ENCODE measurements around the gene PI4K2B.
"Not testable (repeated sequence)": the region's sequence is repeated elsewhere in the genome, so short reads cannot be mapped to it uniquely, and the experiment has no call there.

Gene PI4K2B

DNA sequence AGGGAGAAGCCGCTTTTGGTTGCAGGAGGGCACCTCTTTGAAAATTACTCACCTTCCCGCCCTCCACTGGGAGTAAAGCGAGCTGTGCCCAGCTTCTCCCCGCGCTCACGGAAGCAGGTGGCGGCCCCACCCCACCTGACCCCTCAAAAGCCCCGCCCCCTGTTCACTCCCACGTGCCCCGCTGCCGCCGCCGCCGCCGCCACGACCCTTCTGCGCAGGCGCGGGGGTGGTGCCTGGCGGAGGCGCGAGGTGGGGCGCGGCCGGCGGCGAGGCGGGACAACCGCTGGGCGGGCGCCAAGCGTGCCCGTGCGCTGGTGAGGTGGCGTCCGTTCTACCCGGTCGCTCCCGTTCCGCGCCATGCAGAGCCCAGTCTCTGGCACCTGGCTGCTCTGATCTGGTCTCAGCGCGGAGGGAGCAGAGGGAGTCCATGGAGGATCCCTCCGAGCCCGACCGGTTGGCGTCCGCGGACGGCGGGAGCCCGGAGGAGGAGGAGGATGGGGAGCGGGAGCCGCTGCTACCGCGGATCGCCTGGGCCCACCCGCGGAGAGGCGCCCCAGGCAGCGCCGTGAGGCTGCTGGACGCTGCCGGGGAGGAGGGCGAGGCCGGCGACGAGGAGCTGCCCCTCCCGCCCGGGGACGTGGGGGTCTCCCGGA, at the start of gene PI4K2B:
PI4K2B (plus strand) TSS at position 297 of the 653 bp plus-strand sequence; CDS start at position 428, 131 bp downstream.
- peak; percentile 21 for DNase-seq (ENCODE audit: low read depth, low spot score)

GRCh38 chr4:25184056-25184455, 49.8 kb upstream of the PI4K2B start:
- no peak for DNase-seq (ENCODE audit: low read depth, low spot score)

DNA sequence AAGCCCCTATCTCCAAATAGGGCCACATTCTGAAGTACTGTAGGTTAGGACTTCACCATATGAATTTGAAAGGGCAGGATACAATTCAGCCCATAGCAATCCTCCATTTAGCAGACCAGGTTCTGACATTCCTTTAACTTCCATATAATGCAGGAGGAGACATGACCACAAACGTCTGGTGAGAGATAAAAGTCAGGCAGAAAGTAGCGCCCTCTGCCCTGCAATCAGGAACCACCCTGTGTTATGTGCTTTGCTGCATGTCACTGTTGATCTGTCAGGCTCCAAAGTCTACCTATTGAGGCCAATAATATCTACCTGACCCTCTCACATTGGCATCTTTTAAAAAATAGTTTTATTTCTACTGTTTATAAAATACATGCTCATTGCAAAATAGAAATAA, 43.4 kb upstream of the PI4K2B start:
- DNase-seq (ENCODE audit: low read depth, low spot score): no peak

DNA sequence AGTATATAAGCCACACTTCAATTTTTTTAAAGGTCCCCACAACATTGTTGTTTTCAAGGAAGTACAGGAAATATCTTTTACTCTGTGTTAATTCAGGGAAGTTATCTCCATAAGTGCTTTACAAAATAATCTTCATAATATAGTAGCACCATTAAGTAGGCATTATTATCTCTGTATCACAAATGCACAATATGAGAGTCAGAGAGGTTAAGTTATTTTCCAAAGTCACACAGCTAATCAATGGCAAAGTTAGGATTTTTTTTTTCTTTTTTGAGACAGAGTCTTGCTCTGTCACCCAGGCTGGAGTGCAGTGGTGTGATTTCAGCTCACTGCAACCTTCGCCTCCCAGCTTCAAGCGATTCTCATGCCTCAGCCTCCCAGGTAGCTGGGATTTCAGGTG, 35.1 kb upstream of the PI4K2B start:
- no peak for DNase-seq (ENCODE audit: low read depth, low spot score)

DNA sequence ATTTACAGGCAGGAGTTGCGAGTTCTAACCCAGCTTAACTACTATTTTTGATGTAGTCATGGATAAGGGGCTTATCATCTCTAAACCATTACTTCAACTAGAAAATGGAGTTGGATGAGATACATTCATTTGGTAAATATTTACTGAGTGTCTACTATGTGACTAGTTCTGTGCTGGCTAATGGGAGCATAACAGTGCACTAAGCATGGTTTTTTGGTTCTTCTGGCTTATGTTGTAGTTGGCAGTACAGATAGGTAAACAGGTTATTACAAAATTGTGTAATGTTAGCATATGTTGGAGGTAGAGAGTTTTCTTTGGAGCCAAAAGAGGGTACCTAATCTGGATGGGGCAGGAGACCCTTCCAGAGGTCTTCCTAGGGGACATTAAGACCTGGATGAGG, 25.8 kb upstream of the PI4K2B start:
- DNase-seq (ENCODE audit: low read depth, low spot score): no peak

GRCh38 chr4:25209702-25210101, 24.1 kb upstream of the PI4K2B start:
- DNase-seq (ENCODE audit: low read depth, low spot score): no peak

- DNase-seq (ENCODE audit: low read depth, low spot score): no peak
These were observed 22.1 kb upstream of the PI4K2B start for GRCh38 chr4:25211721-25212120.

- no peak for DNase-seq (ENCODE audit: low read depth, low spot score)
These were observed 21.0 kb upstream of the PI4K2B start for GRCh38 chr4:25212822-25213221.

- DNase-seq (ENCODE audit: low read depth, low spot score): no peak
These were observed 20.4 kb upstream of the PI4K2B start for GRCh38 chr4:25213347-25213979.

- not testable (repeated sequence) for DNase-seq (ENCODE audit: low read depth, low spot score)
These were observed 19.1 kb upstream of the PI4K2B start for GRCh38 chr4:25214750-25215149.

DNA sequence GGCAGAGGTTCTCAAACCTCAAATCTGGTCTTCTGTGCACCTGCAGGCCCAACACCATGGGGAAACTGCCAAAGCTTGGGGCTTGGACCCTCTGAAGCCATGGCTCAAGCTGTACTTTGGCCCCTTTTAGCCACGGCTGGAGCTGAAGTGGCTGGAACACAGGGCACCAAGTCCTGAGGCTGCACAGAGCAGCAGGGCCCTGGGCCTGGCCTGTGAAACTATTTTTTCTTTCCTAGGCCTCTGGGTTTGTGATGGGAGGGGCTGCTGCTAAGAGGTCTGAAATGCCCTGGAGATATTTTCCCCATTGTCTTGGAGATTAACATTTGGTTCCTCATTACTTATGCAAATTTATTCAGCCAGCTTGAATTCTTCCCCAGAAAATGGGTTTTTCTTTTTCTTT, 18.3 kb upstream of the PI4K2B start:
- DNase-seq (ENCODE audit: low read depth, low spot score): no peak

GRCh38 chr4:25221377-25221776, 12.5 kb upstream of the PI4K2B start:
- DNase-seq (ENCODE audit: low read depth, low spot score): no peak

GRCh38 chr4:25223802-25224375, 9.9 kb upstream of the PI4K2B start:
- no peak for DNase-seq (ENCODE audit: low read depth, low spot score)

DNA sequence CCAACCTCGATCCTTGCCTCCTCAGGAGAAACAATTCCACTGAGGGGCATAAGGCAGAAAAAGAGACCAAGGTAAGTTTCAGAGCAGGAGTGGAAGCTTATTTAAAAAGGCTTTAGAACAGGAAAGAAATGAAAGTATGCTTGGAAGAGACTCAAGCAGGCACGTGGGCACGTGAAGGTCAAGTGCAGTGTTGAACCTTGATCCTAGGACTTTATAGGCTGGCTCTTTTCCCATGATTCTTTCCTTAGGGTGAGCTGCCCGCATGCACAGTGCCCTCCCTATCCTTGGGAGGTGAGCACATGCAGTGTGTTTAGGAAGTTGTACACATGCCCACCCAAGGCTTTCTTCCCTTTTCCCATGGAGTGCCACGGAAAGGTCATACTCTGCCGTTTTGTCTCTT, 4.0 kb upstream of the PI4K2B start:
- no peak for DNase-seq (ENCODE audit: low read depth, low spot score)

- no peak for DNase-seq (ENCODE audit: low read depth, low spot score)
These were observed 639 bp upstream of the PI4K2B start for GRCh38 chr4:25233194-25233593.

GRCh38 chr4:25234390-25235370, 847 bp downstream of the PI4K2B start:
- DNase-seq (ENCODE audit: low read depth, low spot score): peak; percentile 47

DNA sequence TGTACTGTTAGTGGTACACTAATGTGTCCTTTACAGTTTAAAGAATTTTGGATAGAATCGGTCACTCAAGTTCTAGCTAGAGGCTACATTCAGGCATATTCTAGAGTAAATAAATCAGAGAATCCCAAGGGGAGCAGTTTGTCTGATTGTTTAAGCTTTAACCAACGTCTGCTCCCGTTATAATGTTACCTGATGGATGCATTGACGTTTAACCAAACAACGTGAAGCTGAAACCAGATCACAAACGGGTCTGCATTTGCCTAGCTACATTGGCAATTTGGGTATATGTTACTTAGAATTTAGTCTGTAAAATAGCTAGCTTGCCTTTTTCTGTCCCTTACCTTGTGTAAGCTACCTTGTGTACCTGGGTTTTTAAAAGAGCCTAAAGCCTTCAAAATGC, 1.6 kb downstream of the PI4K2B start:
- no peak for DNase-seq (ENCODE audit: low read depth, low spot score)

GRCh38 chr4:25236030-25236429, 2.2 kb downstream of the PI4K2B start:
- not testable (repeated sequence) for DNase-seq (ENCODE audit: low read depth, low spot score)

DNA sequence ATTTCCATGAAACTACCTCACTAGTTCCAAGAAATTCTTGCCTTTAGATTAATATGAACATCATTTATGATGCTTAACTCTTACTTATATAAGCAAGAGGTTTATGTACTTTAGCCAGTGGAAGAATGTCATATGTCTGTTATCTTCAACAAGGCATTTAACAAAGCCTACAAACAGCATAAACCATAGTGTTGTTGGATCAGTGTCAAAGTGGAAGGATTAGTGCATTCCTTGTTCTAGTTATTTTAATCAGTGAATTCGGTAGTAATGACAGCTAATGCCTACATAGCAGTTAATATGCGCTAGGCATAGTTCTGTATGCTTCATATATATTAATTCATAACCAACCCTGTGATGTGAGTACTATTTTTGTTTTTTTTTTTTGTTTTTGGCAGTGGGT, 3.1 kb downstream of the PI4K2B start:
- no peak for DNase-seq (ENCODE audit: low read depth, low spot score)

- no peak for DNase-seq (ENCODE audit: low read depth, low spot score)
These were observed 4.2 kb downstream of the PI4K2B start for GRCh38 chr4:25238052-25238451.

GRCh38 chr4:25239528-25239927, 5.7 kb downstream of the PI4K2B start:
- not testable (repeated sequence) for DNase-seq (ENCODE audit: low read depth, low spot score)

DNA sequence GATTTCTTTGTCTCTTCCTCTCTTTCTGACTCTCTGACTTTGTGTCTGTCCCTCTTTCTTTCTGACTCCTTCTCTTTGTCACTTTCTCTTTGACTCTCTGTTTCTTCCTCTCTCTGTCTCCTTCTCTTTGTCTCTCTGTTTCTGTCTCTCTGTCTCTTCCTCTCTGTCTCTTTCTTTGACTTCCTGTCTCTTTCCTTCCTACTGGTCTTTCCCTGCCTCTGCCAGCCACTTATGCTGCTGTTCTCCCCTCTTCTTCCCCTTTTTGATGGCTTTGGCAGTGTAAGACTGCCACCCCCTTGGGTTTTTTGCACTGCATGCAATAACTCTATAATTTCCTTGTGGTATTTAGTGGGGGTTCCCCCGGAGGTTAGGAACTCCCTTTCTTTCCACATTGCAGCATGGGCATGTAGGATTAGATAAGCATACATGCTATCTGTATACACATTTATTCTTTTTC, 6.9 kb downstream of the PI4K2B start:
- DNase-seq (ENCODE audit: low read depth, low spot score): not testable (repeated sequence)

Data from brain pericyte (primary cell).